Stimulated activated CD8-positive, alpha-beta memory T cell treated with anti-CD3 and anti-CD28 coated beads, Interleukin-15, amount 100 ng/mL, for 48 hours (primary cell): ENCODE data around the gene MPP4.

Source experiments
- DNase-seq, 2 donors: peaks; one replicate each; pipeline ENCODE4 v3.0.0-alpha.2; 2020; ENCODE audit warnings: low read depth in 2 of 2

The MPP4 gene

DNA sequence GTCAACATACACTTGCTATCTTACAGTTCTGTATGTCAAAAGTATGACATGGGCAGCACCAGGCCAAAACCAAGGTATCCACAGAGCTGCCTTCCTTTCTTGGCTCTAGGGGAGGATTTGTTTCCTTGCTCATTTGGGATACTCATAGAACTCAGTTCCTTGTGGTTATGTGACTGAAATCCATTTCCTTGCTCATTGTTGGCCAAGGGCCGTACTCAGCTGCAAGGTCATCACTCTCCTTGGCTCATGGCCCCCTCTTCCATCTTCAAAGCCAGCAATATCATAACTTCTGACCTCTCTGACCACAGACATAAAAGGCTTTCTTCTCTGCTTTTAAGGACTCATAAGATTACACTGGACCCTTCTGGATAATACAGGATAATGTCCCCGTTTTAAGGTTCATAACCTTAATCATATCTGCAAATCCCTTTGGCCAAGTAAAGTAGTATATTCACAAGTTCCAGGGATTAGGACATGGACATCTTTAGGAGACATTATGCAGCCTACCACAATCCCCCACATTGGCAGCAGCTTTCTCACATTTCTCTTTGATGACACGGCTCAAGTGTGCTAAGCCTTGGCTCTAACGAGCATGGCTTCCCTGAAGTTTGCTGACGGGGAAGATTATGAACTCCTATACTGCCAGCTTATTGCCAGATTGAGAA lies 76.0 kb downstream of the MPP4 start:
- no peak for DNase-seq

DNA sequence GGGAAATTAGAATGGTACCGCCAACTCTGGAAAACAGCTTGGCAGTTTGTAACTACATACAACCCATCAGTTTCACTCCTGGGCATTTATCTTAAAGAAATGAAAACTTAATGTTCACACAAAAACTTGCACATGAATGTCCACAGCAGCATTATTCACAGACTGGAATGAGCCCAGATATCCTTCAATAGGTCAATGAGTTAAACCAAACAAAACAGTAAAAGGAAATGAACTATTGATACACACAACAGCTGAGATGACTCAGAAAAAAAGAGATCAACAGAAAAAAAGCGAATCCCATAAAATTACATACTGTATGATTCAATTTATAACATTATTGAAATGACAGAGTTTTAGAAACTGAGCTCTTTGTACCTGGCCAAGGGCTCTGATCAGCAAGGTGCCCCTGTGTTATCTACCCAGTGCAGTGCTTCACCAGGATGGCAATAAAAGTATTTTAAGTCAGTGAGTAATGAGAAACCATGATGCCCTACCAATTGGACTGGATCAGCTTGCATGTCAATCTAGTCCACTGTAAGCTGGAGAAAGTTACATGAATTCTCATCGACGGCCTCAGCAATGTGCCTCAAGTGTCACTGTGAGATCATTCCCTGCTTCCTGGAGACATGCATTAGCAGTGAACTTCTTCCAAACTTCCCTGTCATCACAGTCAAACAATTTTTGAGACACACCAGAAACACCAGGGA lies 77.0 kb downstream of the MPP4 start:
- DNase-seq = no peak

DNA sequence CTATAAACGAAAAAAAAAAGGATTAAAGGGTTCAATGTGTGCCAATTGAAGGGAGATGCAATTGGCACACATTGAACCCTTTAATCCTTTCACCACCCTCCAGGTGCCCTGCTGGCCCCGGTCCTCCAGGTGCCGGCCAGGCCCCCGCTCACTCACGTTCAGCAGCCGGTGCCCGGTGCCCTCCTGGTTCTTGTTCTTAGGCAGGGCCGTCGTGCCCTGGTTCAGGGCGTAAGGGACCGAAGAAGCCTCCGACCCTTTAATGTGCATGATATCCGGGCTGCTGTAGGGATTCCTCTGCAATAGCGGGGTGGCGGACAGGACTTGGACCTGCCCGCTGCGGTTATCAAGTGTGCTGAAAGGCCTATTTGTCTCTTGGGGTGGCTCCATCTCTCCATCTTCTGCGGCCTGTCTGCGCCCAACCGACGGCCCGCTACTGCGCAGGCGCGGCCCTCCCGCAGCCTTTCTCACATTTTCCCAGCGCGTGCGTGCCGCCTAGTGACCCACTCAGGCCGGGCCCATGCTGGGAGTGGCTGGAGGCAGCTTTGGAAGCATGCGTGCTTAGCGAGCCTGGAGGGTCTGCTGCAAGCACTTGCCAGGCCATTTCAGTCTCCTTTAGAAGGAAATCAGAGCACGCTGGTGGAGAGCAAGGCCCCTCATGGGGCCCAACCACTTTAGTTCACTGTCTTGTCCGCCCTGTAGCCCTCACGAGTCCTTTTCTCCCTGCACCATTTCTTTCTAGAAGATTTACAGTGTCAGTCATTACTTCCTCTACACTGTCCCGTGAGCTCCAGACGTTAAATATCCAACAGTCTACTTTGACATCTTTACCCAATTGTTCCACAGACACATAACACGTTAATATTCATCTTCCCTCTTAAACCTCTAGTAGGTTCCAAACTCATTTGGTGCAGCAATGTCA lies 79.4 kb downstream of the MPP4 start:
- DNase-seq = no peak

DNA sequence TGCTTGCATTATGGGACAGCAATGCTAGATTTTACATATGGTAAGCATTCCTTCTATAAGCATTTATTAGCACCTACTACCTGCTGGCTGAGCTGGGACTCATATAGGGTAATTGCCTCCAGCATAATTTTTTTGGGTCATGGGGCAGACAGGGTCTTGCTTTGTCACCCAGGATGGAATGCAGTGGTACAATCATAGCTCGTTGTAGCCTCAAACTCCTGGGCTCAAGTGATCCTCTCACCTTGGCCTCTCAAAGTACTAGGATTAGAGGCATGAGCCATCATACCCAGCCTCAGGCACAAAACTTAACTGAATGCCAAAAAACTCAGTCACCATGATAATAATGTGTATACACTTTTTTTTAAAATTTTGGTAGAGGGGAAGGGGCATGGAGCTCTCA lies 90.4 kb downstream of the MPP4 start:
- no peak for DNase-seq

DNA sequence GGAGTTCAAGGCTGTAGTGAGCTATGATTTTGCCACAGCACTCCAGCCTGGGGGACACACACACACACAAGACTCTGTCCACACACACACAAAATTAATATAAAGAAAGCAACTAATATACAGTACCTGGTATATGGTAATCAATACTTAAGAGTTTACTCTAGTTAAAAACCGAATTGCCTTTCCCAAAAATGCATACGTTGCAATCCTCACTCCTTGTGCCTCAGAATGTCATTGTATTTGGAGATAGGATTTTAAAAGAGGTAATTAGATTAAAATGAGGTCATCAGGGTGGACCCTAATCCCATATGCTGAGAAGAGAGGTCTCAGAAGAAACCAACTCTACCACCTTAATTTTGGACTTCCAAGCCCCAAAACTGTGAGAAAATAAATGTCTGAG lies 90.9 kb downstream of the MPP4 start:
- no peak for DNase-seq

DNA sequence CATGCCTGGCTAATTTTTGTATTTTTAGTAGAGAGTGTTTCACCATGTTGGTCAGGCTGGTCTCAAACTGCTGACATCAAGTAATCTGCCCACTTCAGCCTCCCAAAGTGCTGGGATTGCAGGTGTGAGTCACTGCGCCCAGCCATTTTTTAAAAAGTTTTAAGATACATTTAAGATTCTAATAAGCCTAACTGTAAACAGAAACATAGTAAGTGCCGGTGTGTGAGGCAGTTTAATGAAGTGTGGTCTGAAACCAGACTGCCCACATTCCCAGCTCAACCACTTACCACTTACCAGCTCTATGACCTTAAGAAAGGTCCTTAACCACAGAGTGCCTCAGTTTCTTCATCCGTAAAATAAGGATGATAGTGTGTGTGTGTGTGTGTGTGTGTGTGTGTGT lies 97.5 kb downstream of the MPP4 start:
- no peak for DNase-seq

DNA sequence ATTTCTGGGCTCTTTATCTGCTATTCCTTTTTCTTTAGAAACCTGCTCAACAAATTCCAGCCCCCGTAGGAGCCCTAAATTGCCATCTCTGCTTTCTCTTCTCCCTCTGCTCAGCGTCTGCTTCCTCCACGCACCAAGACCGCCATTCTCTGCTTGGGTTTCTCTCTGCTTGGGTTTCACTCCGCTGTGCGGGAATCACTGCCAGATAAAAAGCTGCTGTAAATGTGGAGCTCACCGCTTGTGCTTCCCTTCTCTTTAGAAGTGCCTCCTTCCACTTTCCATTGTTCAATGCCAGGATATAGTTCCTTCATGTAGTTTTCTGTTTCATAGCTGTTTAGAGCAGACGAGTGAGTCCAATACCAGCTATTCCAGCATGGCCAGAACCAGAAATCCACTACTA lies 101.0 kb downstream of the MPP4 start:
- DNase-seq = no peak
